ENCODE measurements around the gene DNAJB6.

- no peak for TF ChIP-seq GATA2 (IDR thresholded peaks at IDR 0.05; ENCODE audit: low read depth, low read length)
- no peak for TF ChIP-seq GATA3 (IDR thresholded peaks at IDR 0.05; ENCODE audit: low read depth, low read length)
These were observed 3.2 kb downstream of the DNAJB6 start for GRCh38 chr7:157339777-157340677.
